Jurkat, Clone E6-1 (cell line): ENCODE results near the gene HSPG2. TPM values are rescaled to one million over a fixed set of nuclear protein-coding genes. Genes with fewer than 3 reads are reported as not detected.
"Not testable (repeated sequence)": the region's sequence is repeated elsewhere in the genome, so short reads cannot be mapped to it uniquely, and the experiment has no call there.

Experiments used
- DNase-seq: peaks from one replicate; pipeline ENCODE4 v3.0.0-alpha.2; 2011; ENCODE audit warnings: low read depth, low spot score
- H3K4me3 ChIP-seq: 2 replicates; pipeline ENCODE4 v1.5.1; 2011; ENCODE audit warnings: mild to moderate bottlenecking, low read length, control low read depth, moderate library complexity
- polyA plus RNA-seq: library from polyadenylated mRNA; unstranded; fragments of >200 nt; gene quantifications from one replicate; pipeline ENCODE4 v1.2.1, GENCODE V29; 2012; ENCODE audit warnings: missing spikeins; ENCODE audit not compliant: insufficient read length, insufficient read depth

HSPG2 gene
- 1.9 TPM for polyA plus RNA-seq

DNA sequence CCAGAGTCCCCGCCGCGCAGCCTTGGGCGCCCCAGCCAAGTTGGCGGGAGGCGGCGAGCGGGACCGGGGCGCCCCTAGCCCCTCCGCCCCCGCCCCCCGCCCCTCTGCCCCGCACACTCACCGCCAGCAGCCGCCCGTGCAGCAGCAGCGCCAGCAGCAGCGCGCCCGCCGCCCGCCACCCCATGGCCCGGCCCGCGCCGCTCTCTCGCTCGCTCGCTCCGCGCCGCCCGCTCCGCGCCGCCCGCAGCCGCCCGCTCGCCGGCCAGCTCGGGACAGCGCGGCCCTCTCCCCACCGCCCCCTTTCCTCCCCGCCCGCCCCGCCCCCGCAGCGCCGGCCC, at the start of gene HSPG2:
Gene HSPG2, minus strand, starts transcription at position 277 of the 338 bp plus-strand sequence. Its CDS starts 93 bp downstream, at position 184.
- no peak for DNase-seq
- peak within 1 kb of the TSS; percentile 43 for H3K4me3 ChIP-seq

DNA sequence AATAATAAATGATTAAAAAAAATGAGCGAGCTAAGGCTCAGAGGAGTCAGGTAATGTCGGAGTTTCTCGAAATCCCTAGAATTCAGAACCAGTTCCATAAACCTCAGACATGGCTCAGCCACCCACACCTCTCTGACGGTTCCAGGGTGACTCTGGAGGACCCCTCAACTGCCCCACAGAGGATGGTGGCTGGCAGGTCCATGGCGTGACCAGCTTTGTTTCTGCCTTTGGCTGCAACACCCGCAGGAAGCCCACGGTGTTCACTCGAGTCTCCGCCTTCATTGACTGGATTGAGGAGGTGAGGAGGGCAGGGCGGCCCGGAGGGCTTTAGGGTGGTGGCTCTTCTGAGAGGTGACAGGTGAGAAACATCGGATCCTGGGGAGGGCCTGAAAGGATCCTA, 49.3 kb upstream of the HSPG2 start:
- not testable (repeated sequence) for H3K4me3 ChIP-seq, DNase-seq

DNA sequence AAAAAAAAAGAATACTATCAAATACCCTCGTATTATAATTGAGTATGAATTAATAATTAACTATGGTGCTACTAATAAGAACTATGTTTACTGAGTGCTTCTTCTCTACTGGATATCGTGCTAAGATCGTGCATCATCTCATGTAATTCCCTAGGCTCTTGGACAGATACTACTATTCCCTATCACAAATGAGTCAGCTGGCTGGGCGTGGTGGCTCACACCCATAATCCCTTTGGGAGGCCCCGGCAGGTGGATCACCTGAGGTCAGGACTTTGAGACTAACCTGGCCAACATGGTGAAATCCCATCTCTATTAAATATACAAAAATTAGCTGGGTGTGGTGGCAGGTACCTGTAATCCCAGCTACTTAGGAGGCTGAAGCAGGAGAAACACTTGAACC, 48.8 kb upstream of the HSPG2 start:
- DNase-seq, H3K4me3 ChIP-seq: not testable (repeated sequence)

DNA sequence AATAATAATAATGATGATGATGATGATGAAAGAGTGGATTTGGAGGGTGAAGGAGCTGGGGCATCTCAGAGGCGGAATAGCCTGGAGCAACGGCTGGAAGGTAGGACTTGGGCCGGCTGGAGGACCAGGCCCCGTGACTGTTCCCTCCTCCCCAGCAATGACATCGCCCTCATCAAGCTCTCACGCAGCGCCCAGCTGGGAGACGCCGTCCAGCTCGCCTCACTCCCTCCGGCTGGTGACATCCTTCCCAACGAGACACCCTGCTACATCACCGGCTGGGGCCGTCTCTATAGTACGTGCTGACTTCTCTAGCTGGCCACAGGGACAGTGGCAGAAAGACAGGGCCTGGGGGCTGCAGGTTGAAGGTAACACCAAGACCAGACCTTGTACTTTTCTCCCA, 46.4 kb upstream of the HSPG2 start:
- not testable (repeated sequence) for DNase-seq, H3K4me3 ChIP-seq

DNA sequence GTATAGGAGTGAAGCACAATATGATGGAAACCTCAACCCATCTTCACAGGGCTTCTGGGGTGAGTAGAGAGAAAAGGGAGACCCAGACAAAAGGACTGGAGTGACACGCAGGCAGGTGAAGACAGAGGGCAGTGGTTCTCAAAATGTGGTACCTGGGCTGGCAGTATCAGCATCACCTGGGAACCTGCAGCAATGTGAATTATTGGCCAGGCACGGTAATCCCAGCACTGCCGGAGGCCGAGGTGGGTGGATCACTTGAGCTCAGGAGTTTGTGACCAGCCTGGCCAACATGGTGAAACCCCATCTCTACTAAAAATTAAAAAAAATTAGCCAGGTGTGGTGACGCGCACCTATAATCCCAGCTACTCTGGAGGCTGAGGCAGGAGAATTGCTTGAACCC, 45.0 kb upstream of the HSPG2 start:
- H3K4me3 ChIP-seq, DNase-seq: not testable (repeated sequence)

DNA sequence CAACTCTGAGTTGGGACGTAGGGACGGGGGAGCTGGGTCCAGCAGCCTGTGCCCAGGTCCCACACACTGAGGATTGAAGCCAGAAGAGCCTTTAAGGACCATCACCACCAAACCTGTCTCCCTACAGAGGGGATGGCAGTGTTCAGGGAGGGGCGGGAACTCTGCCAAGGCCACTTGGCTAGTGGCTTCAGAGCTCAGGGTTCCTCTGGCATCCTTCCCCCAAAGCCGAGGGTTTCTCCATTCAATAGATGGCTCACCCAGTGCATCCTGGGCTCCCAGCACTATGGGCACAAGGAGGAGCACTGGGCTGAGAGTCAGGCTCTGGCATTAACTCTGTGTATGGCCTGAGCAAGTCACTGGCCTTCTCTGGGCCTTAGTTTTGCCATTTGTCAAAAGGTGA, 44.1 kb upstream of the HSPG2 start:
- not testable (repeated sequence) for DNase-seq, H3K4me3 ChIP-seq

DNA sequence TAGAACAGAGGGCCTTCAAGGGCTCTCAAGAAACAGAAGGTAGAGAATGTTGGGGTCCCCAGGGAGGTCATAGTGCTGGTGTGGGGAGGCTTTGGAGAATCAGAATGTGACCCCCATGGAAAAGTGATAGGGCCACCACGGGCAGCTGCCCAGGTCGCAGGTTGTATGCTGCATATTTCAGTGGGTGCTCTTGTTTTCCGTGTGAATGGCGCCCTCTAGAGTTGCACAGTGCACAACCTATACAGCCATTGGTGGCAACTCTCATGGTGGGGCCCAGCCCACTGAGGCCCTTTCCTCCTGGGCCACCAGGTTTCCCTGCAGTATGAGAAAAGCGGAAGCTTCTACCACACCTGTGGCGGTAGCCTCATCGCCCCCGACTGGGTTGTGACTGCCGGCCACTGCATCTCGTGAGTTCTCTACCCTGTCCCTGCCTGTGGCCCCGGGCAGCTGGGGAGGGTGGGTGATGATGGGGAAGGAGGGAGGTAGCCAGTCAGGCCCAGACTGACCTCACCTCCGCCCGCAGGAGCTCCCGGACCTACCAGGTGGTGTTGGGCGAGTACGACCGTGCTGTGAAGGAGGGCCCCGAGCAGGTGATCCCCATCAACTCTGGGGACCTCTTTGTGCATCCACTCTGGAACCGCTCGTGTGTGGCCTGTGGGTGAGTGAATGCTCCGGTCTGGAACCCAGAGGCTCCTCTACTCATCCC, 43.6 kb upstream of the HSPG2 start:
- not testable (repeated sequence) for DNase-seq, H3K4me3 ChIP-seq

DNA sequence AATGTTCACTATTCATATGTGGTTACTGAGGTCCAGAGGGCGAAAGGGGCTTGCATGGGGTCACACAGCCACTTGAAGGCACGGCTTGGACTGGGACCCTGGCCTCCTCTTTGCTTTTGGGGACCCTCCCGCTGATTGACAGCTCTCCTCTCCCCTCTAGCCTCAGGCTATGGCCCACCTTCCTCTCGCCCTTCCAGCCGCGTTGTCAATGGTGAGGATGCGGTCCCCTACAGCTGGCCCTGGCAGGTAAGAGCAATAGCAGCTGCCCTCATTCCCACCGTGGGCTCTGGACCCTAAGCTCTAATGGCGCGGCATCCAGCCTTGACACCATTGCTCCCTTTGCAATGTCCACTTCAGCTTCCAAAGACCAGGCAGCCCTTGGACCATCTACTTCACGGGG, 41.1 kb upstream of the HSPG2 start:
- not testable (repeated sequence) for DNase-seq

DNA sequence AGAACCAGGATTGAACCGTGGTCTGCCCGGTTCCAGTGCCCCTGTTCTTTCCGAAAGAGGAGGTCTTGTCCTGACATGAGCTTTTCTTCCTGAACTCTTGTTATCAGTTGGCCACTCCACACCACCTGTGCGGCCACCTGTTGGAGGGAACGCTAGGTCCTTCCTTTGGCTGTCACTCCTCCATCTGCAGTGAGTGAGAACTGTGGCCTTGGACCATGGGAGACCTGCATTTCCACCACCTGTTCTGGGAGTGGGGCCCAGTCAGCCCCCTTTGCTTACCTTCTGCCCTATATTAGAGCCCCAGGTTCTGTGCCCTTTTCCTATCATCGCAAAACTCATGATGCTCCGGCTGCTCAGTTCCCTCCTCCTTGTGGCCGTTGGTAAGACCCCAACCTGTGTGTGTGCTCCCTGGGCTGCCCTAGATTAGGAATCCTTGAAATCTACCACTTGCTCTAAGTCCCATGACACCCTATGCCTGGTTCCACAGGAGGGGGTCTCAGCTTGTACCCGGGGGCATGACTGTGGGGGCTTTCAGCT, 39.7 kb upstream of the HSPG2 start, which contains the start of gene CELA3B:
Gene CELA3B, plus strand, starts transcription at position 320 of the 537 bp plus-strand sequence. Its CDS starts 18 bp downstream, at position 338.
- not testable (repeated sequence) for DNase-seq, H3K4me3 ChIP-seq

More for the DNA sequence above, 41.1 kb upstream of the HSPG2 start:
- not testable (repeated sequence) for H3K4me3 ChIP-seq

DNA sequence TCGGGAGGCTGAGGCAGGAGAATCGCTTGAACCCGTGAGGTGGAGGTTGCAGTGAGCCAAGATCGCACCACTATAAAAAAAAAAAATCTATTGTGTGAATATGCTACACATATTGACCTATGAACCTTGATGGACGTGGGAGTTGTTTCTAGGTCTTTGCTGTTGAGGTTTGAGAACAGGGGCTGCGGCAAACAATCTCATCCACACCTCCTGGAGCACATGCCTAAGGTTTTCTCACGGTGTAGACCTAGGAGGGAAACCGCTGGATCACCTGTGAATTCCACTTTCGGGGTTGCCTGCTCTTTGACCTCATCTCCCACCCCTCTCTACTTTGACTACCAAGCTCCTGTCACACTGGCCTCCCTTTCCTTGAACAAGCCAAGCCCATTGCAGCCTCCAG, 38.2 kb upstream of the HSPG2 start:
- DNase-seq, result not testable (repeated sequence)

DNA sequence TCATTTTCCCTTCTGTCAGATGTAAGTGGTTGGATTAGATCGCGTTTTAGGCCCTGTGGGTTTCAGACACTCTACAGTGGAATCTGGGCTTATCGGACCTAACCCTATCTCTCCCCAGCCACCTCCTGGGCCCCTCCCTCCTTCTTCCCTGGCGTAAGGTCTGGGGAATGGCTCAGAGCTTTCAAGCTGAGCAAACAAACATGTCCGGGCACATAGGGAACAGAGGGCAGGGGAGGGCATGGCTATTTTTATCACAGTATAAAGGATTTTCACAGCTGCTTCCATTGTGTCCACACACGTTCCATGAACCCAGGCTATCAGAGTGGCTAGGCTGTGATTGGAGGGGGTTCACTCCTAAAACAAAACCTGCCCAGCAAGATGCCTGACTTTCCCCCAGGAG, 37.6 kb upstream of the HSPG2 start:
- H3K4me3 ChIP-seq, DNase-seq: not testable (repeated sequence)

More for the DNA sequence above, 38.2 kb upstream of the HSPG2 start:
- not testable (repeated sequence) for H3K4me3 ChIP-seq

DNA sequence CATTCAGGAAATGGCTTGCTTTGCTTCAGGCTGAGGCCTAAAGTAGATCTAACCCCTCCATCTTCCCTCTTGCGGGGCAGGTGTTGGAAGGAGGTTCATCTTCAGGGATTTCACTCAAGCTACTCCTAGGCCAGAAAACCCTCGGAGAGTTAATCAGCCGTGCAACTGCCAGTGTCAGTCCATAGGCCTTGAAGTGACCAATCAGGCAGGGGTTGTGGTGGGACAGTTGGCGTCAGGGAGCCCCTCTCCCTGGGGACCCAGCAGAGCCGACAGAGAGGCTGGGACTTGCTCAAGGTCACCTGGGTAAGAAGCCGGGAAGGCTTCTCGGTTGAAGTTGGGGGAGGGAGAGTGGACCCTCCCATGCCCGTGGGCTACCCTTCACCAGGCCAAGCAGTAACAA, 36.8 kb upstream of the HSPG2 start:
- H3K4me3 ChIP-seq, DNase-seq: not testable (repeated sequence)

DNA sequence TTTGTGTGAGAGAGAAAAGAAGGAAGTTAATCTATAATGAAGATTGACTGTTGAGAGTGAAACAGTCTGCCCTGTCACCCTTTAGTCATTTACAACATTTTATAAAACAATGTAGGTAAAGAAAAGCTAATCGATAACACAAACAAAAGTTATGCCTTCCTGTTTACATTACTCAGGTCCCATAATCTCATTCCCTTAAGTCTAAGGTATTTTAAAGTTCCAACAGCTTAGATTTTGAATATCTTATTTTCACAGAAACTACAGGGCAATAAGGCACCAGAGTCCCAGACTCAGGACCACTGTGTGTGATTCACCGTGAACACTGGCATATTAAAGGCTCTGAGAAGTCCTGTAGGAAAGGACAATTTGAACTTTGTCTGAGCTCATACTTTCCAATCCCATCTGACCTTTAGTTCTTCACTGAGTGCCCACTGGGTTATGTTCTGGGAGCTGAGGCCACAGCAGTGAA, 35.9 kb upstream of the HSPG2 start:
- not testable (repeated sequence) for H3K4me3 ChIP-seq, DNase-seq

DNA sequence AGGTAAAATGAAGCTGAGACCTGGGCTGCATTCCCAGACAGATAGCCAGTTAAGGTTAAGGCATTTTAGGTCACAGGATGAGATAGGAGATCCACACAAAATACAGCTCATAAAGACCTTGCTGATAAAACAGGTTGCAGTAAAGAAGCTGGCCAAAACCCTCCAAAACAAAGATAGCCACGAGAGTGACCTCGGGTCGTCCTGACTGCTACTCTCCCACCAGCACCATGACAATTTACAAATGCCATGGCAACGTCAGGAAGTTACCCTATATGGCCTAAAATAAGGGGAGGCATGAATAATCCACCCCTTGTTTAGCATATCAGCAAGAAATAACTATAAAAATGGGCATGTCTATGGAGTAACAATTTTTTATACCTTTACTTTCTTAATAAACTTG, 33.4 kb upstream of the HSPG2 start:
- not testable (repeated sequence) for DNase-seq, H3K4me3 ChIP-seq

DNA sequence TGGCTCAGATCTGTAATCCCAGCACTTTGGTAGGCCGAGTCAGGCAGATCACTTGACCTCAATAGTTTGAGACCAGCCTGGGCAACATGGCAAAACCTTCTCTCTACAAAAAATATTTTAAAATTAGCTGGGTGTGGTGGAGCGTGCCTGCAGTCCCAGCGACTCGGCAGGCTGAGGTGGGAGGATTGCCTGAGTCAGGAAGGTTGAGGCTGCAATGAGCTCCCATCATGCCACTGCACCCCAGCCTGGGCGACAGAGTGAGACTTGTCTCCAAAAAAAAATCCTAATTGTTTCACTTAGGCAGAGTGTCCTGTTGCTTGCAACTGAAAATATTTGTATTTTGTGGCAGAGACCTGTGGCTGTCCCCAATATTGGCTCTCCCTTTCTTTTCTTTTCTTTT, 32.0 kb upstream of the HSPG2 start:
- not testable (repeated sequence) for H3K4me3 ChIP-seq, DNase-seq

DNA sequence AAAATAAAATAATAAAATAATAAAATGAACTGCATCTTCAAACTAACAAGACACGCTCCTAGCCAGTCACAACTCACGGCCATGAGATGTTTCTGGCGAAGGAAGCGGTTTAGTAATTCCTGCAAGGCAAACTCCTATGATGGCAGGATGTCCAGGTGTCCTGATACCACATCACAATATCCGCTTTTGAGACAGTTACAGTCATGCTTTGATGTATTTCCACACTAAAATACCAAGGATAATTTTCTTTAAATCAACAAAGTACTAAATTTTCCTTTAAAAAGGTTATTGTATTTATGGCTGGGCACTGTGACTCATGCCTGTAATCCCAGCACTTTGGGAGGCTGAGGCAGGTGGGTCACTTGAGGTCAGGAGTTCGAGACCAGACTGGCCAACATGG, 30.1 kb upstream of the HSPG2 start:
- not testable (repeated sequence) for DNase-seq, H3K4me3 ChIP-seq

DNA sequence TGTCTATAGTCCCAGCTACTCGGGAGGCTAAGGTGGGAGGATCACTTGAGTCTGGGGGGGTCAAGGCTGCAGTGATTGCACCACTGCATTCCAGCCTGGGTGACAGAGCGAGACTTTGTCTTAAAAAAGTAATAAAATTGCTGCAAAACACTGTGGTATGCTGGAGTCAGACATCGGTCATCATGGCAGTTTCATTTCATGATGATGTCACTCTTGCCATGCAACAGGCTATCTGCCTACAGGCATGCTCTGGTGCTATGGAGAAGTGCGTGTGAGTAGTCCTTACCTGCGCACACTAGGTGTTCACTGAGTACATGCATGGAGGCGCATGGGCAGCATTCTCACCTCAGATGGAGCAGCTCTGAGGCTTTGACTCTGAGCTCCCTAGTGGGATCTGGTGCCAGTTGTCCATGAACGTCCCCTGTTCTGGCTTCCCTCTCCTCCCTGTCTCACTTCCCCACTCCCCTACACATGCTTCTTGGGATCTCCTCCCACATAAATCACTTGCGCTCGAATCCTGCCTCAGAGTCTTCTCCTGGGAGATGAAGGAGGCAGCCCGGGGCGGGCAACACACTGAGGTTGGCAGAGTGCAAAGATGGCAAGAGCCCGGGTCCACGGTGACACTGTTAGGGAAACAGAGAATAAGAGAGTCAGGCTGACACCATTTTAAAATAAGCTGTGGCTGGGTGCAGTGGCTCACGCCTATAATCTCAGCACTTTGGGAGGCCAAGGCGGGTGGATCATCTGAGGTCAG, 29.3 kb upstream of the HSPG2 start:
- no peak overlapping the region for H3K4me3 ChIP-seq
- no peak for DNase-seq

DNA sequence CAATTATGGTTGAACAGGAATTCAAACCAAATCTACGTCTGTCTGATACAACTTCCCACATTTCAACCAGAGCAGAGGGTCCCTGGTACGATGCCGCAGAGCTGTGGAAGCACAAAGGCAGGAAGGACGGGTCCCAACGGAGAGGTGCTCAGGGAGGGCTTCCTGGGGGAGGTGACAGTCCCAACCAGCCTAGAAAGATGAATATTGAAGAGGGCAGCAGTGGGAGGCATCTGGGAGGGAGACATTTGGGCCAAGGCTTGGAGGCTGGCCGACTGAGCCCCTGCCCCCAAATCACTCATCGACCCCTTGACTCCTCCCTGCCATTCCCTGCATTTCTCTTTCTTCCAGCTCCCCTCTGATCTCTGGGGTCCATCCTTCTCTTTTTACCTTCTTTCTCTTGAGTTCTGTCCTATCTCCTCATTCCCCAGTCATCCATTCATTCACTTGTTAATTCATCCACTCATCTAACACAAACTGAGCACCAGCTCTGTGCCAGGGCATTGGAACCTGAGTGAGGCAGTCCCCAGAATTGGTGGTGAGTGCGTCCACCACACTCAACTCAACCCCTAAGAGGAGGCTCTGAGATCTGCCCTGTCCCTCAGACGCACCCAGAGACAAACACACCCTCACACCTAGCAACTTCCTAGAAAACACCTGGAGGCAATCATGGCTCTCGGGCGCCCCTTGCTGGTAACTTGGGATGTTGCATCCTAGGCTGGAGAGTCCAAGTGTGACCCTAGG, 26.5 kb upstream of the HSPG2 start:
- no peak overlapping the region for H3K4me3 ChIP-seq
- peak; percentile 44 for DNase-seq

DNA sequence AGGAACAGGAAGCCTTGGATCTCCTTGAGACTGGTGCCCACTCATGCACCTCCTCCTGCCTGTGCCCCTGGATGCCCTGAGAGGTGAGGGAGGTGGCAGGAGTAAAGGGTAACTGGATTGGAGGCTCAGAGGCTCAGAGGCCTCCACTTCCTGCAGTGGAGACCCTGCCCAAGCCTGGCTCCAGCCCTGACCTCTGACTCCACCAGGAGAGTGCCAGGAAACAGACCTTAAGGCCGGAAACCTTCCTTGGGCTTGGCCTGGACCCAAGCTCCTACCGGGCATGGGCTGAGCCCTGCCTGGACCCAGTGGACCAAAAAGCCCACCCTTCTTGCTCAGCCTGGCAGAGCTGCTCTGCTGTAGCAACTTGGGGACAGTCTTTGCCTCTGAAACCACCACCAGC, 24.7 kb upstream of the HSPG2 start:
- no peak for DNase-seq
- H3K4me3 ChIP-seq, result no peak overlapping the region
